Measurements from ENCODE around the gene PDE6G. TPM values are rescaled to one million over a fixed set of nuclear protein-coding genes. Genes with fewer than 3 reads are reported as not detected.

PDE6G gene
- total RNA-seq, 1 donor from 2014 or later: not detected

GRCh38 chr17:81683208-81683583 is 26.9 kb upstream of the PDE6G start:
- Histone ChIP-seq H3K4me3 (peak overlapping the region; percentile 85 to 100), H3K9me3 (no peaks in the 10 kb centered on the region), H3K27ac (peak overlapping the region; percentile 78), H3K4me1 (peaks cover 48% of the 10 kb centered on the region), H3K27me3 (no peaks in the 10 kb centered on the region), H3K36me3 (peaks cover 0 to 36% of the 10 kb centered on the region in 2 donors)
- DNase-seq (ENCODE audit: extremely low spot score in 2 of 2): no peak
- intact Hi-C loops (cut with DNase I): no loop called here
- TF ChIP-seq CTCF (IDR thresholded peaks at IDR 0.05) (no peak), POLR2A (IDR thresholded peaks at IDR 0.05) (no peak), POLR2AphosphoS5 (IDR thresholded peaks at IDR 0.05; ENCODE audit: insufficient read depth in 1 of 2, low read depth in 1 of 2) (no peak)

DNA sequence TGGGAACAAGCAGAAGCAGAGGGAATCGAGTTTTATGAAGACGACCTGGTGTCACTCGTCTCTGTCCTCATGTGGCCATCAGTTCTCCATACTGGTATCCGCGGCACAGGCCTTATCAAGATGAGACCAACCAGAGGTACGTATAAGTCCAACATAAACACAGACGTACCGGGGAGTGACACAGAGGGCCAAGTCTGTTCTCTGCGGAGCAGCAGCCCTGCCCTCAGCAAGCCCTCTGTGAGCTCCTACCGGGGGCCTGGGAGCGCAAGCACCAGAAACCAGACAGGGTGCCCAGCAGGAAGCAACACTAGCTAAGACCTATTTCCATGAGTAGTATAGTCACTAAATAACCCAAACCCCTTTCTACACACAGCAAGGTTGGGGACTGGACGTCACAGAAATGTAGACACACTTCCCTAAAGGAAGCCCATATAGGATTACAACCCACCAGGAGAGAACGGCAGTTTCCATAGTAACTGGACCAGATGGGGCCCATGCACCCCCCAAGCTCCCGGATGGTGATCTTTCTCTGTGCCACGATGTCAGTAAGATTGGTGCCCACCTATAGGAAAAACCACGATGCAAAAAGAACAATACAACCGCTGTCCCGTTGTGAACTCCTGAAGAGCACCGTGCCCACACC is 26.3 kb upstream of the PDE6G start:
- Histone ChIP-seq H3K27me3 (no peaks in the 10 kb centered on the region), H3K36me3 (peaks cover 0 to 31% of the 10 kb centered on the region in 2 donors), H3K27ac (peak overlapping the region; percentile 78), H3K4me3 (peak overlapping the region; percentile 85 to 100), H3K4me1 (peaks cover 48% of the 10 kb centered on the region), H3K9me3 (no peaks in the 10 kb centered on the region)
- intact Hi-C loops (cut with DNase I): no loop called here
- DNase-seq (ENCODE audit: extremely low spot score in 2 of 2): no peak
- TF ChIP-seq POLR2A (IDR thresholded peaks at IDR 0.05): no peak
- TF ChIP-seq POLR2AphosphoS5 (IDR thresholded peaks at IDR 0.05; ENCODE audit: insufficient read depth in 1 of 2, low read depth in 1 of 2): no peak
- no peak for TF ChIP-seq CTCF (IDR thresholded peaks at IDR 0.05)

GRCh38 chr17:81681672-81682071 is 25.3 kb upstream of the PDE6G start:
- no peak overlapping the region for H3K4me3 ChIP-seq
- TF ChIP-seq POLR2AphosphoS5 (IDR thresholded peaks at IDR 0.05; ENCODE audit: insufficient read depth in 1 of 2, low read depth in 1 of 2) (no peak), CTCF (IDR thresholded peaks at IDR 0.05) (no peak), POLR2A (IDR thresholded peaks at IDR 0.05) (no peak)
- H3K9me3 ChIP-seq: no peaks in the 10 kb centered on the region
- H3K36me3 ChIP-seq: peaks cover 0 to 21% of the 10 kb centered on the region in 2 donors
- no peaks in the 10 kb centered on the region for H3K27me3 ChIP-seq
- DNase-seq (ENCODE audit: extremely low spot score in 2 of 2): no peak
- no peak overlapping the region for H3K27ac ChIP-seq
- intact Hi-C loops (cut with DNase I): no loop called here
- peaks cover 41% of the 10 kb centered on the region for H3K4me1 ChIP-seq

DNA sequence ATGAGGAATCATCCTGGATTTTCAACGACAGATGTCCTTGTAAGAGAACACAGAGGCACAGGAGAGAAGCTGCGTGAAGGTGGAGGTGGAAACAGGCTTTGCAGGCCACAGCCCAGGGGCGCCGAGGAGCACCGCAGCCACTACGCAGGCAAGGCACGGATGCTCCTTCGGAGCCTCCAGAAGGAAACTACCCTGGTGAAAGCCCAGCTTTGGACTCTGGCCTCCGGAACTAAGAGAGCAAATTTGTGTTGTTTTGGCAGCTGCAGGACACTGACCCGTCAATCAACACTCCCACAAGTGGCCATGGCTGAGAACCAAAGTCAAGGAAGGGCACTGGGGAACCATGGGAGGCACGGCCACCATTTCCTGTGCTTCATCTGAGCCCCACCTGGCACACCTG is 23.8 kb upstream of the PDE6G start:
- Histone ChIP-seq H3K36me3 (peaks cover 0 to 7% of the 10 kb centered on the region in 2 donors), H3K4me1 (peaks cover 27% of the 10 kb centered on the region), H3K27ac (no peak overlapping the region), H3K4me3 (no peak overlapping the region), H3K9me3 (no peaks in the 10 kb centered on the region), H3K27me3 (no peaks in the 10 kb centered on the region)
- no peak for DNase-seq (ENCODE audit: extremely low spot score in 2 of 2)
- TF ChIP-seq POLR2A (IDR thresholded peaks at IDR 0.05) (no peak), POLR2AphosphoS5 (IDR thresholded peaks at IDR 0.05; ENCODE audit: insufficient read depth in 1 of 2, low read depth in 1 of 2) (no peak), CTCF (IDR thresholded peaks at IDR 0.05) (no peak)
- intact Hi-C loops (cut with DNase I): no loop called here

DNA sequence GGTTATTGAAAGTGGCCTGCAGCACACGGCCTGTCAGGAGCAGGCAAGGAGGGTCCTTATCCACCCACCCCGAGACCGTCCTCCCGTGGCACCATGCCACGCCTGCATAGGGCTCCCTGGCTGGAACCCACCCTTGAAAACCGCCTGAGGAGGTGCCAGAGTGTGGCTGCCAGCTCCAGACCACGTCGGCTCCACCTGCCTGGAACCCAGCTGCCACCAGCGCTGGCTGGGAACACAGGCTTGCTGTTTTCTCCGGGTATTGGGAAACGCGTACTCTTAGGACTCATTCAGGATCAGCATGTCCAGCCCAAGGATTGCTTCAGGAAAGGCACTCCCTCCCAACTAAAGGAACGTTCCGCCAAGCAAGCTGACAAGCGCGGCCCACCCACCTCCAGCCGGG is 20.6 kb upstream of the PDE6G start:
- peaks cover 5% of the 10 kb centered on the region for H3K4me1 ChIP-seq
- H3K36me3 ChIP-seq: peaks cover 0 to 21% of the 10 kb centered on the region in 2 donors
- H3K9me3 ChIP-seq: no peaks in the 10 kb centered on the region
- H3K4me3 ChIP-seq: no peak overlapping the region
- H3K27me3 ChIP-seq: no peaks in the 10 kb centered on the region
- H3K27ac ChIP-seq: no peak overlapping the region
- intact Hi-C loops (cut with DNase I): no loop called here
- DNase-seq (ENCODE audit: extremely low spot score in 2 of 2): no peak
- TF ChIP-seq POLR2AphosphoS5 (IDR thresholded peaks at IDR 0.05; ENCODE audit: insufficient read depth in 1 of 2, low read depth in 1 of 2) (no peak), POLR2A (IDR thresholded peaks at IDR 0.05) (no peak), CTCF (IDR thresholded peaks at IDR 0.05) (no peak)
